ENCODE results near the gene GINS1.

The GINS1 gene

DNA sequence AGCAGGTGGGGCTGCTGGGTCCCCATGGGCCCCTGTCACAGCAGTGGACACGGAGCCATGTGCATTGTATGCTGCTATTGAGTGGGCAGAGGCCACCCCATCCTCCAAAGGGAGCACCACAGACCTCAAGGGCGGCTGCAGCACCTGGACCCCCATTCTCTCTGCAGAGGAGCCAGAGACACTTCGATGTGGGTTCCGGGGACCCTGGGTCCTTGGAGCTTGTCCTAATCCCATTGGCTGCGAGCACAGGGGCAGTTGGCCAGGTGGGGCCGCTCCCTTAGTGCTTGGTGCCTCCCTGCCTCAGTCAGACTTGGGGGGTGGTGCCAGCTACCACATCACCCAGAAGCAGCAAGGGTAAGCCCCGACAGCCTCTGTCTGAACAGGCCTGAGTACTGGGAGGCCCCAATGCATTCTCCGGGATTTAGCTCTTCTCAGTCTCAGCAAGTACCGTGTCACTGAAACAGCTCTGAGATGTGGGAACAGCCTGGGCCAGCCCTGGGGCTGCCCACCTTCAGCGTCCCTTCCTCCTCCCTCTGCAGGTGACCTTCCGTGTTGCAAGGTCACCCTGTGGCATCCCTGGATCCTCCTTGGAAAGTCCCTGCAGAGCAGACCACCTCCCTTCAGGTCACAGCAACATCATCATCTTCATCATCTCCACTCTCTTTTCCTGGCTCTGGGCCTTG lies 73.9 kb downstream of the GINS1 start:
- no peak for DNase-seq
- TF ChIP-seq POLR2A (IDR thresholded peaks at IDR 0.05; ENCODE audit: low read length) (no peak), GATA1 (IDR thresholded peaks at IDR 0.05; ENCODE audit: low read depth, low read length) (no peak)

DNA sequence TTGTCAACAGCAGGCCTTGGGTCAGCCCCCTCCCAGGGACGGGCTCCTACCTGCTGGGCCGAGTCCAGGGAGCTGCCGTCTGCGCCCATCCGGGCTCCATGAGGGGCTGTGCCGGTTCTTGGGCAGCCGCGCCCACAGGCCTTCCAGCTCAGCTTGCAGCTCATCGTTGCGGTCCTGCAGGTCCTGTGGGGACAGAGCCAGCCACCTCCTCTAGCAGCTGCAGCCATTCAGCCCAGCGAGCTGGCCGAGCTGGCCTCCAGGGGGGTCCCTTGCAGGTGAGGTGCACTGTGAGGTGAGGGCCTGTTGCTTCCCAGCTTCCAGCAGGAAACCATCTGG lies 74.4 kb downstream of the GINS1 start:
- no peak for DNase-seq
- TF ChIP-seq GATA1 (IDR thresholded peaks at IDR 0.05; ENCODE audit: low read depth, low read length), result no peak

GRCh38 chr20:25483431-25484132 lies 76.1 kb downstream of the GINS1 start:
- DNase-seq, result no peak
- TF ChIP-seq GATA1 (IDR thresholded peaks at IDR 0.05; ENCODE audit: low read depth, low read length) (no peak), POLR2A (IDR thresholded peaks at IDR 0.05; ENCODE audit: low read length) (no peak)

GRCh38 chr20:25484224-25484846 lies 76.9 kb downstream of the GINS1 start:
- no peak for DNase-seq
- TF ChIP-seq POLR2A (IDR thresholded peaks at IDR 0.05; ENCODE audit: low read length) (no peak), GATA1 (IDR thresholded peaks at IDR 0.05; ENCODE audit: low read depth, low read length) (no peak)

- DNase-seq, result no peak
- TF ChIP-seq POLR2A (IDR thresholded peaks at IDR 0.05; ENCODE audit: low read length), result no peak
- no peak for TF ChIP-seq GATA1 (IDR thresholded peaks at IDR 0.05; ENCODE audit: low read depth, low read length)
These were observed 77.5 kb downstream of the GINS1 start for GRCh38 chr20:25484911-25485511.

GRCh38 chr20:25485872-25486271 lies 78.4 kb downstream of the GINS1 start:
- no peak for TF ChIP-seq GATA1 (IDR thresholded peaks at IDR 0.05; ENCODE audit: low read depth, low read length)
- no peak for TF ChIP-seq POLR2A (IDR thresholded peaks at IDR 0.05; ENCODE audit: low read length)
- no peak for DNase-seq

GRCh38 chr20:25486377-25486776 lies 78.9 kb downstream of the GINS1 start:
- DNase-seq, result no peak
- TF ChIP-seq POLR2A (IDR thresholded peaks at IDR 0.05; ENCODE audit: low read length), result no peak
- TF ChIP-seq GATA1 (IDR thresholded peaks at IDR 0.05; ENCODE audit: low read depth, low read length), result no peak

GRCh38 chr20:25487306-25487705 lies 79.8 kb downstream of the GINS1 start:
- no peak for TF ChIP-seq POLR2A (IDR thresholded peaks at IDR 0.05; ENCODE audit: low read length)
- TF ChIP-seq GATA1 (IDR thresholded peaks at IDR 0.05; ENCODE audit: low read depth, low read length), result no peak
- no peak for DNase-seq

GRCh38 chr20:25487975-25488374 lies 80.5 kb downstream of the GINS1 start:
- TF ChIP-seq POLR2A (IDR thresholded peaks at IDR 0.05; ENCODE audit: low read length) (no peak), GATA1 (IDR thresholded peaks at IDR 0.05; ENCODE audit: low read depth, low read length) (no peak)
- no peak for DNase-seq

- TF ChIP-seq POLR2A (IDR thresholded peaks at IDR 0.05; ENCODE audit: low read length) (no peak), GATA1 (IDR thresholded peaks at IDR 0.05; ENCODE audit: low read depth, low read length) (no peak)
- no peak for DNase-seq
These were observed 81.9 kb downstream of the GINS1 start for GRCh38 chr20:25489221-25489871.

- no peak for DNase-seq
- TF ChIP-seq GATA1 (IDR thresholded peaks at IDR 0.05; ENCODE audit: low read depth, low read length), result no peak
- TF ChIP-seq POLR2A (IDR thresholded peaks at IDR 0.05; ENCODE audit: low read length), result no peak
These were observed 83.4 kb downstream of the GINS1 start for GRCh38 chr20:25490656-25491445.

DNA sequence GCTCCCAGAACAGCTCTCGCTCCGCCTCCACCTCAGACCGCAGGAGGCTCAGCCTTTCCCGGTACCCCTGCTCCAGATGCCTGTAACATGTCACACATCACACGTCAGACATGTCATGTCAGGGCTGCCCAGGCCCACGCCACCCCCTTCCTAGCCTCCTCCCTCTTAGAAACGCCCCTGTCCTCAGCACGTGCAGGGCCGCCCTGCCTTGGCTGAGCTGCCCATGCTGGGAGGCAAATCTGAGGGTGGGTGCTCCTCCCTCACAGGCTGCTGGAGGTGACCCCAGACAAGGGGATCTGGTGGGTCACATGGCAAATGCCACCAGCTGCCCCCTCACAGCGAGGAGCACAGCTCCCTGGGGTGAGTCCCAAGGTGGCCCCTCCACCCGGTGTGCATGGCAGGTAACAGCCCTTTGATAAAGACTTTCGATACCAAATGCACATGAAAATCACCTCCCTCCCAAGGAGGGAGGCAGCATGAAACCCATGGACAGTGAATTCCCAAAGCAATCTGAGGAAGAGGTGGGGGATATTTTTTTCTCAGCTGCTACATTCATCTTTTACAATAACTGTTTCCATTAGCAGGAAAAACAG lies 84.1 kb downstream of the GINS1 start:
- no peak for DNase-seq
- no peak for TF ChIP-seq GATA1 (IDR thresholded peaks at IDR 0.05; ENCODE audit: low read depth, low read length)
- TF ChIP-seq POLR2A (IDR thresholded peaks at IDR 0.05; ENCODE audit: low read length), result no peak

DNA sequence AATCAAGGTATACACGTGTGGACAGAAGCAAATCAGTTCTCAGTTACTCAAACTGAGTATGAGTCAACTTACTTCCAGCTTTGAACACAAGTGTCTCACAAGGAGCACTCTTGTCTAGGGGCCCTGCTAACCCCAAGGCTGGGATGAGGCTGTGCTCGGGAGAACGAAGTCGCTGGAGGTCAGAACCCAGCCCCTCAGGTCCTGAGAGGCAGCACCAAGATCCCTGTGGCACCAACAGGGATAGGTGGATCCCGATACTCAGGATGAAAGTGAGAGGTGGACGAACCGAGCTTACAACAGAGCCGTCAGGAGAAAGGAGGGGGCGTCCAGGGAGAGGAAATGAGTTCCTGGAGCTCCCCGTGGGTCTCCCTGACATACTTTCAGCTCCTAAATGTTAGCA lies 85.7 kb downstream of the GINS1 start:
- TF ChIP-seq GATA1 (IDR thresholded peaks at IDR 0.05; ENCODE audit: low read depth, low read length) (no peak), POLR2A (IDR thresholded peaks at IDR 0.05; ENCODE audit: low read length) (no peak)
- DNase-seq, result no peak

Measured in erythroblast (primary cell).